Mesendoderm (in vitro differentiated cells): Measurements from ENCODE around the gene INVS.

Experiments
- DNase-seq: peaks from one replicate; pipeline ENCODE4 v3.0.0; 2013
- H2AK5ac ChIP-seq: 2 replicates; pipeline ENCODE4 v1.6.1; 2013; ENCODE audit warnings: low read length, inconsistent platforms
- H2BK120ac ChIP-seq: 2 replicates; pipeline ENCODE4 v1.6.1; 2013; ENCODE audit warnings: low read depth, mild to moderate bottlenecking, low read length, moderate library complexity, mixed read lengths
- H2BK15ac ChIP-seq: replicated peaks from 2 replicates; pipeline ENCODE4 v1.6.1; 2013; ENCODE audit warnings: low read depth, mild to moderate bottlenecking, moderate library complexity
- H2BK5ac ChIP-seq: 2 replicates; pipeline ENCODE4 v1.6.1; 2013; ENCODE audit warnings: low read length, inconsistent platforms
- H3K18ac ChIP-seq: 2 replicates; pipeline ENCODE4 v1.6.1; 2013; ENCODE audit warnings: mild to moderate bottlenecking, low read length, mixed read lengths
- H3K23ac ChIP-seq: one replicate; pipeline ENCODE4 v1.6.1; 2013; ENCODE audit warnings: low read length
- H3K27ac ChIP-seq: 2 replicates; pipeline ENCODE4 v1.5.1; 2013; ENCODE audit warnings: low read depth, mild to moderate bottlenecking, inconsistent platforms, low read length, moderate library complexity
- H3K27me3 ChIP-seq: 2 replicates; pipeline ENCODE4 v1.6.1; 2013; ENCODE audit warnings: low read length, control low read depth, mild to moderate bottlenecking, inconsistent platforms; ENCODE audit not compliant: insufficient read depth, poor library complexity
- H3K36me3 ChIP-seq: 2 replicates; pipeline ENCODE4 v1.6.1; 2013; ENCODE audit warnings: low read length, inconsistent platforms; ENCODE audit not compliant: control insufficient read depth, insufficient read depth
- H3K4ac ChIP-seq: one replicate; pipeline ENCODE4 v1.6.1; 2013; ENCODE audit warnings: low read depth, mild to moderate bottlenecking, low read length, moderate library complexity
- H3K4me1 ChIP-seq: 2 replicates; pipeline ENCODE4 v1.6.1; 2013; ENCODE audit warnings: low read depth, low read length, inconsistent platforms; ENCODE audit not compliant: control insufficient read depth
- H3K4me2 ChIP-seq: 2 replicates; pipeline ENCODE4 v1.6.1; 2013; ENCODE audit warnings: low read length
- H3K4me3 ChIP-seq: 2 replicates; pipeline ENCODE4 v1.5.1; 2013; ENCODE audit warnings: mild to moderate bottlenecking, low read length
- H3K56ac ChIP-seq: one replicate; pipeline ENCODE4 v1.6.1; 2013; ENCODE audit warnings: low read length
- H3K79me1 ChIP-seq: 2 replicates; pipeline ENCODE4 v1.6.1; 2013; ENCODE audit warnings: low read length, inconsistent platforms
- H3K79me2 ChIP-seq: 2 replicates; pipeline ENCODE4 v1.6.1; 2013; ENCODE audit warnings: mild to moderate bottlenecking, low read length; ENCODE audit not compliant: control insufficient read depth, insufficient read depth
- H3K9ac ChIP-seq: 2 replicates; pipeline ENCODE4 v1.6.1; 2013; ENCODE audit warnings: low read length, inconsistent platforms
- H4K5ac ChIP-seq: one replicate; pipeline ENCODE4 v1.6.1; 2013; ENCODE audit warnings: low read length
- H4K8ac ChIP-seq: one replicate; pipeline ENCODE4 v1.6.1; 2013; ENCODE audit warnings: low read depth, mild to moderate bottlenecking, control low read depth, low read length, moderate library complexity
- WGBS: extraction: QIAGEN DNeasy Blood & Tissue Kit; methylation state at CpG from one replicate; pipeline ENCODE4 v1.1.7; 2013; ENCODE audit warnings: low lambda C conversion rate, missing lambda C conversion rate; ENCODE audit not compliant: insufficient coverage; ENCODE audit errors: extremely low coverage; 5-methylcytosine and 5-hydroxymethylcytosine counted together

Gene INVS

DNA sequence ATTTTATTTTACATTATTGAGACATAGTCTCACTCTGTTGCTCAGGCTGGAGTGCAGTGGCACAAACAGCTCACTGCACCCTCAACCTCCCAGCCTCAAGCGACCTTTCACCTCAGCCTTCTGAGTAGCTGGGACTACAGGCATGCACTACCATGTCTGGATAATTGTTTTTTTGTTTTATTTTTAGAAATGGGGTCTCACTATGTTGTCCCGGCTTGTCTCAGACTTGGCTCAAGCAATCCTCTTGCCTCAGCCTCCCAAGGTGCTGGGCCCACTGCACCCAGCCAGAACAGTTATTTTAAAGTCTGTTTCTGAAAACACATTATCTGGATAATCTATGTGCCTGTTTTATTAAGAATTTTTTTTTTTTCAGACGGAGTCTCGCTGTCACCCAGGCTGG is 191.7 kb downstream of the INVS start:
- peaks cover 3% of the 10 kb centered on the region for H3K36me3 ChIP-seq
- no peak overlapping the region for H3K56ac ChIP-seq
- no peaks in the 10 kb centered on the region for H3K79me1 ChIP-seq
- no peak overlapping the region for H3K27ac ChIP-seq
- no peak for DNase-seq
- no peak overlapping the region for H3K9ac ChIP-seq
- H2BK5ac ChIP-seq = no peak overlapping the region
- H4K8ac ChIP-seq = no peak overlapping the region
- no peak overlapping the region for H3K4me2 ChIP-seq
- WGBS = no CpG with 5 or more reads among the region's 4 CpGs
- H2BK120ac ChIP-seq = no peak overlapping the region
- no peak overlapping the region for H2BK15ac ChIP-seq
- H3K4ac ChIP-seq = no peak overlapping the region
- no peak overlapping the region for H3K23ac ChIP-seq
- H3K4me3 ChIP-seq = no peak overlapping the region
- no peak overlapping the region for H2AK5ac ChIP-seq
- no peak overlapping the region for H3K18ac ChIP-seq
- H3K27me3 ChIP-seq = no peaks in the 10 kb centered on the region
- no peaks in the 10 kb centered on the region for H3K79me2 ChIP-seq
- no peaks in the 10 kb centered on the region for H3K4me1 ChIP-seq
- H4K5ac ChIP-seq = no peak overlapping the region

DNA sequence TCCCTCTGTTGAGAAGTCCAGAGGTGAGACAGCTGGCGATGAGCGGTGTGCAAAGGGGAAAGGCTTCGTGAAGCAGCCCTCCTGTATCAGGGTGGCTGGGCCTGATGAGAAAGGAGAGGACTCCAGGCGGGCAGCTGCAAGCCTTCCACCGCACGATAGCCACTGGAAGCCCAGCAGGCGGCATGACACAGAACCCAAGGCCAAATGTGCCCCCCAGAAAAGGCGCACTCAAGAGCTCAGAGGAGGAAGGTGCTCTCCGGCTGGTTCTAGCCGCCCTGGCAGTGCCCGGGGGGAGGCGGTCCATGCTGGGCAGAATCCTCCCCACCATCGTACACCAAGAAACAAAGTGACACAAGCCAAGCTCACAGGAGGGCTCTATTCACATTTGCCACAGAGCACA is 193.4 kb downstream of the INVS start:
- no peak overlapping the region for H3K4me2 ChIP-seq
- no peak overlapping the region for H4K8ac ChIP-seq
- no peak overlapping the region for H2AK5ac ChIP-seq
- no peak overlapping the region for H3K27ac ChIP-seq
- no peak overlapping the region for H2BK5ac ChIP-seq
- no peak overlapping the region for H3K56ac ChIP-seq
- H3K79me1 ChIP-seq = peaks cover 2% of the 10 kb centered on the region
- H3K27me3 ChIP-seq = no peaks in the 10 kb centered on the region
- no peak overlapping the region for H3K9ac ChIP-seq
- no CpG with 5 or more reads among the region's 13 CpGs for WGBS
- DNase-seq = no peak
- no peak overlapping the region for H3K18ac ChIP-seq
- H4K5ac ChIP-seq = no peak overlapping the region
- peaks cover 4% of the 10 kb centered on the region for H3K36me3 ChIP-seq
- no peaks in the 10 kb centered on the region for H3K79me2 ChIP-seq
- H2BK120ac ChIP-seq = no peak overlapping the region
- no peak overlapping the region for H2BK15ac ChIP-seq
- no peaks in the 10 kb centered on the region for H3K4me1 ChIP-seq
- H3K4ac ChIP-seq = no peak overlapping the region
- H3K23ac ChIP-seq = no peak overlapping the region
- H3K4me3 ChIP-seq = no peak overlapping the region

DNA sequence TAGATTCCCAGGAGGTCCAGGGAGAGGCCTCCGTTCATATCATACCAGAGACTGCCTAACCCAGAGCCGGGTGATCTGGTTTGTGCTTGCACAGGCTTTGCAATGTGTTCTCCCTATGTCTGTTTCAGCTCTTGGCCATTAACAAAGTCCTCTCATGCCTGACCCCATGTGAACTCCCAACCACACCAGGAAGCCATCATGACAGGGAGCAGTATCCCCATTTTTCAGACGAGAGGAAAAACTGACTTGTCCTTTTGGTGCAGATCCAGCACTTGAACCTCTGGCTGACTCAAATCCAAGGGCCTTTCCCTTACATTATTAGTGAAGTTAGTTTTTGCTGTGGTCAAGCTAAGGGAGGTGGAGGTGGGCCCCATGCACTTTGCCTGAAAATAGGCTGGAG is 195.3 kb downstream of the INVS start:
- no peak overlapping the region for H3K23ac ChIP-seq
- no peak overlapping the region for H3K56ac ChIP-seq
- H4K5ac ChIP-seq = no peak overlapping the region
- no peak overlapping the region for H3K18ac ChIP-seq
- no peak overlapping the region for H2AK5ac ChIP-seq
- no peak for DNase-seq
- peaks cover 2% of the 10 kb centered on the region for H3K79me1 ChIP-seq
- H3K27me3 ChIP-seq = no peaks in the 10 kb centered on the region
- H3K79me2 ChIP-seq = no peaks in the 10 kb centered on the region
- no peaks in the 10 kb centered on the region for H3K4me1 ChIP-seq
- H3K4ac ChIP-seq = no peak overlapping the region
- H3K4me3 ChIP-seq = no peak overlapping the region
- no peak overlapping the region for H3K4me2 ChIP-seq
- no peak overlapping the region for H2BK120ac ChIP-seq
- H3K27ac ChIP-seq = no peak overlapping the region
- WGBS = no CpG with 5 or more reads among the region's 3 CpGs
- peaks cover 4% of the 10 kb centered on the region for H3K36me3 ChIP-seq
- H4K8ac ChIP-seq = no peak overlapping the region
- H2BK15ac ChIP-seq = no peak overlapping the region
- no peak overlapping the region for H3K9ac ChIP-seq
- H2BK5ac ChIP-seq = no peak overlapping the region

DNA sequence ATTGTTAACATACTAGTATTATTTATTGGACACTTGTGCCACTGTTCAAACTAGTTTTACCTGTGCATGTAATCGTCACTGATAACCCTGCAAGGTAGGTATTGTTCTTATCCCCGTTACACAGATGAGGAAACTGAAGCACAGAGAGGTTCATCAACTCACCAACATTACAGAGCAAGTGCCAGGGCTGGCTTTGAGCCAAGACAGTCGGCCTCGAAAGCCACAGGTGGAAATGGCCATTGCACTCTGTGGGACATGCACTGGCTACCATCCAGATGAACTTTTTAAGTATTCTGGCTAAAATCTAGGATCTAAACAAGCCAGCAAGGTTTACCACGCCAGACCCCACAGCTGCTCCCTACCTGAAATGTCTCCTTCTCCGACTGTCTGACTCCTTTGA is 195.8 kb downstream of the INVS start:
- no peak overlapping the region for H4K5ac ChIP-seq
- no peak overlapping the region for H3K23ac ChIP-seq
- H3K18ac ChIP-seq = no peak overlapping the region
- WGBS = no CpG with 5 or more reads among the region's 6 CpGs
- no peak overlapping the region for H3K9ac ChIP-seq
- no peaks in the 10 kb centered on the region for H3K4me1 ChIP-seq
- H3K56ac ChIP-seq = no peak overlapping the region
- no peak overlapping the region for H2AK5ac ChIP-seq
- no peak overlapping the region for H3K4ac ChIP-seq
- DNase-seq = no peak
- no peak overlapping the region for H2BK5ac ChIP-seq
- no peak overlapping the region for H3K4me2 ChIP-seq
- no peak overlapping the region for H2BK15ac ChIP-seq
- H3K27me3 ChIP-seq = no peaks in the 10 kb centered on the region
- peaks cover 2% of the 10 kb centered on the region for H3K79me1 ChIP-seq
- no peak overlapping the region for H3K27ac ChIP-seq
- no peaks in the 10 kb centered on the region for H3K79me2 ChIP-seq
- peaks cover 4% of the 10 kb centered on the region for H3K36me3 ChIP-seq
- H4K8ac ChIP-seq = no peak overlapping the region
- no peak overlapping the region for H3K4me3 ChIP-seq
- no peak overlapping the region for H2BK120ac ChIP-seq

DNA sequence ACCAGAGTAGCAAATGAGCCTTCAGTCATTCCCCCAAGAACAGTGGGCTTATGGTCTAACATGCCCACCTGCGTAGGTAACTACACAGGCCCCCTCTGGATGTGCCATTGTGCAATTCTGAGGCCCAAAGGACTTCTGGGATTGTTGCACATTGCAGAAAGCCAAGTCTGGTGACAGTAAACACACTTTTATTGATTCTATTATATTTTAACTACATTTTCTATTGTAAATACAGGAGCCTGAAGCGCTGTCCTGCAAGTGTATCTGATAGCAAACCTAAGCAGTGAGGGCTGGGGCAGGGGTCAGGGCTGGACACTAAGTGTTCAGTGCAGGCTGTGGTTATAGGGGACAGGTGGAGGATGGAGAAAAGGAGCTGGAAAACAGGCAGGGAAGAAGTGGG is 196.2 kb downstream of the INVS start:
- Histone ChIP-seq H3K36me3 (peaks cover 4% of the 10 kb centered on the region), H2BK15ac (no peak overlapping the region), H2BK120ac (no peak overlapping the region), H3K18ac (no peak overlapping the region), H3K4me3 (no peak overlapping the region), H3K27ac (no peak overlapping the region), H3K9ac (no peak overlapping the region), H3K4me1 (no peaks in the 10 kb centered on the region), H2AK5ac (no peak overlapping the region), H3K4me2 (no peak overlapping the region), H3K27me3 (no peaks in the 10 kb centered on the region), H2BK5ac (no peak overlapping the region), H3K23ac (no peak overlapping the region), H4K8ac (no peak overlapping the region), H3K56ac (no peak overlapping the region), H3K79me2 (no peaks in the 10 kb centered on the region), H4K5ac (no peak overlapping the region), H3K79me1 (peaks cover 2% of the 10 kb centered on the region), H3K4ac (no peak overlapping the region)
- DNase-seq = no peak
- WGBS = no CpG with 5 or more reads among the region's 2 CpGs

DNA sequence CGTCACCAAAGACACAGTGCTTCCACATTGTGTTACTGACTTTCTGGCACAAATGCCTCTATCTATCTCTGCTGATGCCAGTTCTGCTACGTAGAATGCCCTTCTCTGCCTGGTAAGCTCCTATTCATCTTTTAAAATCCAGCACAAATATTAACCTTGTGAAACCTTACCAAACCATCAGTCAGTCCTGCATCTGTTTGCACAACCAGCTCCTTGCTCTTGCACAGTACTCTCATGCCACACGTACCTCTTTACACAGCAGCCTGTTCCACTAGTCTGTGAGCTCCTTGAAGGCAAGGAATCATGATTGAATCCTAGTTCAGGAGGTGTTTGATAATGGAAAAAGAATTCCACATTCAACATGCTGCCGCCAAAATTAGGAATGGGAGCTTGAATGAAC is 197.4 kb downstream of the INVS start:
- H3K27me3 ChIP-seq = no peaks in the 10 kb centered on the region
- H3K4me1 ChIP-seq = no peaks in the 10 kb centered on the region
- H3K4ac ChIP-seq = no peak overlapping the region
- H2BK15ac ChIP-seq = no peak overlapping the region
- WGBS = no CpG with 5 or more reads among the region's 4 CpGs
- H3K27ac ChIP-seq = no peak overlapping the region
- no peak overlapping the region for H3K18ac ChIP-seq
- H2AK5ac ChIP-seq = no peak overlapping the region
- H3K23ac ChIP-seq = no peak overlapping the region
- no peaks in the 10 kb centered on the region for H3K79me2 ChIP-seq
- no peak overlapping the region for H4K8ac ChIP-seq
- no peak overlapping the region for H2BK120ac ChIP-seq
- H3K79me1 ChIP-seq = peaks cover 4% of the 10 kb centered on the region
- no peak overlapping the region for H2BK5ac ChIP-seq
- DNase-seq = no peak
- H3K4me2 ChIP-seq = no peak overlapping the region
- peaks cover 4% of the 10 kb centered on the region for H3K36me3 ChIP-seq
- no peak overlapping the region for H3K56ac ChIP-seq
- H4K5ac ChIP-seq = no peak overlapping the region
- no peak overlapping the region for H3K9ac ChIP-seq
- H3K4me3 ChIP-seq = no peak overlapping the region
